ENCODE measurements around the gene SIX2.

DNA sequence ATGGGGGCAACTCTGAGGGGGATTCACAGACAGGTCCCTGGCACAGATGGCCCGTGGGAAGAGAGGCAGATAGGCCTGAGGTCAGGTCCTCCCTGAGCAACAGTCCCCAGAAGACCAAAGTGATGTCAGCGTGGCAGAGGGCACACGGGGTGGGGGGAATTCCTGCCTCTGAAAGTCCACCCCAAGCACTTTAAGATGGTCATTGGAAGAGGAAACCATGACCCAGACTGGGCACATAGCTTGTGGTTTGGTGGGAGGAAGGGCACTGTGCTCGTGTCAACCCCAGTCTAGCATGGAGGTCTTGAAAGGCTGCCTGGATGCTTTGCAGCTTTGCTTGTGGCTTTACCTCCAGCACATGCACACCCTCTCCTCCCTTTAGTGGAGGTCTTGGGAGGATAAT is 38.0 kb upstream of the SIX2 start:
- TF ChIP-seq, protein P1, sequence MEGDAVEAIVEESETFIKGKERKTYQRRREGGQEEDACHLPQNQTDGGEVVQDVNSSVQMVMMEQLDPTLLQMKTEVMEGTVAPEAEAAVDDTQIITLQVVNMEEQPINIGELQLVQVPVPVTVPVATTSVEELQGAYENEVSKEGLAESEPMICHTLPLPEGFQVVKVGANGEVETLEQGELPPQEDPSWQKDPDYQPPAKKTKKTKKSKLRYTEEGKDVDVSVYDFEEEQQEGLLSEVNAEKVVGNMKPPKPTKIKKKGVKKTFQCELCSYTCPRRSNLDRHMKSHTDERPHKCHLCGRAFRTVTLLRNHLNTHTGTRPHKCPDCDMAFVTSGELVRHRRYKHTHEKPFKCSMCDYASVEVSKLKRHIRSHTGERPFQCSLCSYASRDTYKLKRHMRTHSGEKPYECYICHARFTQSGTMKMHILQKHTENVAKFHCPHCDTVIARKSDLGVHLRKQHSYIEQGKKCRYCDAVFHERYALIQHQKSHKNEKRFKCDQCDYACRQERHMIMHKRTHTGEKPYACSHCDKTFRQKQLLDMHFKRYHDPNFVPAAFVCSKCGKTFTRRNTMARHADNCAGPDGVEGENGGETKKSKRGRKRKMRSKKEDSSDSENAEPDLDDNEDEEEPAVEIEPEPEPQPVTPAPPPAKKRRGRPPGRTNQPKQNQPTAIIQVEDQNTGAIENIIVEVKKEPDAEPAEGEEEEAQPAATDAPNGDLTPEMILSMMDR (conservative IDR thresholded peaks at IDR 0.05; ENCODE audit: low read length): no peak
- TF ChIP-seq EZH2phosphoT487 (IDR thresholded peaks at IDR 0.05; ENCODE audit: borderline replicate concordance, low read depth, low read length): no peak
